Medulla oblongata (tissue), 1 donor: ENCODE measurements around the gene NIPAL4.
A peak's percentile ranks its signal among the peaks of the same experiment; 100 is the strongest.
"Not testable (repeated sequence)": the region's sequence is repeated elsewhere in the genome, so short reads cannot be mapped to it uniquely, and the experiment has no call there.

Experiments
- DNase-seq: peaks from one replicate; pipeline ENCODE4 v3.0.0-alpha.2; 2015; ENCODE audit errors: extremely low spot score

Gene NIPAL4

GRCh38 chr5:157463621-157464518 lies 3.9 kb downstream of the NIPAL4 start:
- peak; percentile 44 for DNase-seq

- DNase-seq = no peak
Observed at GRCh38 chr5:157464519-157465171, 4.6 kb downstream of the NIPAL4 start.

GRCh38 chr5:157468293-157468965 lies 8.4 kb downstream of the NIPAL4 start:
- no peak for DNase-seq

GRCh38 chr5:157469073-157469472 lies 9.1 kb downstream of the NIPAL4 start:
- DNase-seq = no peak

GRCh38 chr5:157469687-157470086 lies 9.7 kb downstream of the NIPAL4 start:
- no peak for DNase-seq

- no peak for DNase-seq
Observed at GRCh38 chr5:157470631-157471030, 10.6 kb downstream of the NIPAL4 start.

GRCh38 chr5:157471709-157472108 lies 11.7 kb downstream of the NIPAL4 start:
- DNase-seq = no peak

- no peak for DNase-seq
Observed at GRCh38 chr5:157473383-157474320, 13.6 kb downstream of the NIPAL4 start.

GRCh38 chr5:157475432-157475831 lies 15.4 kb downstream of the NIPAL4 start:
- peak; percentile 2 for DNase-seq

GRCh38 chr5:157476702-157477408 lies 16.8 kb downstream of the NIPAL4 start:
- peak; percentile 91 for DNase-seq

- no peak for DNase-seq
Observed at GRCh38 chr5:157477814-157478494, 17.9 kb downstream of the NIPAL4 start.

- no peak for DNase-seq
Observed at GRCh38 chr5:157478726-157479125, 18.7 kb downstream of the NIPAL4 start.

GRCh38 chr5:157479166-157479565 lies 19.2 kb downstream of the NIPAL4 start:
- no peak for DNase-seq

- DNase-seq = no peak
Observed at GRCh38 chr5:157479612-157480510, 19.8 kb downstream of the NIPAL4 start.

GRCh38 chr5:157481265-157481664 lies 21.3 kb downstream of the NIPAL4 start:
- DNase-seq = no peak

GRCh38 chr5:157481666-157482065 lies 21.7 kb downstream of the NIPAL4 start:
- no peak for DNase-seq

- DNase-seq = not testable (repeated sequence)
Observed at GRCh38 chr5:157482702-157483101, 22.7 kb downstream of the NIPAL4 start.

GRCh38 chr5:157484768-157485167 lies 24.8 kb downstream of the NIPAL4 start:
- DNase-seq = no peak

- no peak for DNase-seq
Observed at GRCh38 chr5:157485340-157485739, 25.3 kb downstream of the NIPAL4 start.
